C4-2B (cell line): Measurements from ENCODE around the gene ENAH.

Experiments
- ZFX ChIP-seq: fragments of 450-650 bp; IDR thresholded peaks from 2 replicates; pipeline ENCODE4 v1.6.1; 2017
- TF ChIP-seq, protein P1 (sequence below): fragments of 450-650 bp; conservative IDR thresholded peaks from 2 replicates; pipeline ENCODE4 v1.5.1; 2017; ENCODE audit warnings: mild to moderate bottlenecking

DNA sequence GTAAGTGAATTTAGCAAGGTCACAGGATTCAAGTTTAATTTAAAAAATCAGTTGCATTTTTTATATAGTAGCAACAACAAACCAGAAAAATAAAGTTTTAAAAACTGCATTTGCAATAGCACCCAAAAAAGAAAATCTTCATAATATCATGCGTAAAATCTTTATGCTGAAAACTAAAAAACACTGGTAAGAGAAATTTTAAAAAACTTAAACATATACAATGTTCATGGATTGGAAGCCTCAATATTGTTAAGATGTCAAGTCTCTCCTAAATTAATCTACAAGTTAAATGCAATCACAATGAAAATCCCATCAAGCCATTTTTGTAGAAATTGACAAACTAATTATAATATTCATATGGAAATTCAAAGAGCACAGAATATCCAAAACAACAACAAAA lies 65.6 kb downstream of the ENAH start:
- TF ChIP-seq, protein P1, sequence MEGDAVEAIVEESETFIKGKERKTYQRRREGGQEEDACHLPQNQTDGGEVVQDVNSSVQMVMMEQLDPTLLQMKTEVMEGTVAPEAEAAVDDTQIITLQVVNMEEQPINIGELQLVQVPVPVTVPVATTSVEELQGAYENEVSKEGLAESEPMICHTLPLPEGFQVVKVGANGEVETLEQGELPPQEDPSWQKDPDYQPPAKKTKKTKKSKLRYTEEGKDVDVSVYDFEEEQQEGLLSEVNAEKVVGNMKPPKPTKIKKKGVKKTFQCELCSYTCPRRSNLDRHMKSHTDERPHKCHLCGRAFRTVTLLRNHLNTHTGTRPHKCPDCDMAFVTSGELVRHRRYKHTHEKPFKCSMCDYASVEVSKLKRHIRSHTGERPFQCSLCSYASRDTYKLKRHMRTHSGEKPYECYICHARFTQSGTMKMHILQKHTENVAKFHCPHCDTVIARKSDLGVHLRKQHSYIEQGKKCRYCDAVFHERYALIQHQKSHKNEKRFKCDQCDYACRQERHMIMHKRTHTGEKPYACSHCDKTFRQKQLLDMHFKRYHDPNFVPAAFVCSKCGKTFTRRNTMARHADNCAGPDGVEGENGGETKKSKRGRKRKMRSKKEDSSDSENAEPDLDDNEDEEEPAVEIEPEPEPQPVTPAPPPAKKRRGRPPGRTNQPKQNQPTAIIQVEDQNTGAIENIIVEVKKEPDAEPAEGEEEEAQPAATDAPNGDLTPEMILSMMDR = no peak
- no peak for TF ChIP-seq ZFX
